SIG-M5 treated with dmso at 0.1 percent for 504 hours (cell line): ENCODE measurements around the gene ABR.
"Not testable (repeated sequence)": the region's sequence is repeated elsewhere in the genome, so short reads cannot be mapped to it uniquely, and the experiment has no call there.

Experiments used
- DNase-seq: peaks from one replicate; lab custom pipeline; 2025; ENCODE audit not compliant: unreplicated experiment; lab: John Stamatoyannopoulos, UW

The ABR gene

DNA sequence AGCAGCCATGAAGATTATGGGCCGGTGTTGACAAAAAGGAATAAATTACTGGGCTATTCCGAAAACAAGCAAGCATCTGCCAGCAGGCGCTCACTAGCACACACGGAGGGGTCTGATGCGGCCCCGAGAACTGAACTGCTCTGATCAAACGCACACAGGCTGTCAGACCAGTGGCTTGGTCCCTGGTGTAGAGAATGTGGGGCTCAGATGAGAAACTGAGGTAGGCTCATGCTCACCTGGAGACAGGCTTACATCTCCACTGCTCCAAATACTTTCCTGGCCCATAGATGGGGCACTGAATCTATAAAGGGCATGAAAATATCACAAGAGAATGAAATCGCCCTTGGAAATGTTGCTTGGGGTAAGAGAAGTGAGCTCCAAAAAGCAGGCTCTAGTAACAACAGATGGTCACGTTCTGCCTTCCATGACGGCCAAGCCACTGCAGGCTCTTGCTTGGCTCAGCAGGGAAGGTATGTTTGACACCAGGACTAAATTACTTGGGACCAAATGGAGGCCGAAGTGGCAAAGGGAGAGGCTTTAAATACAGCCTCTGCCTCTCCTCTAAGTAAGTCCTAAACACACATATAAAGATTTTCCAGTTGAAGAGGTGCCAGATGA, 5.4 kb downstream of the ABR start:
- DNase-seq: no peak

DNA sequence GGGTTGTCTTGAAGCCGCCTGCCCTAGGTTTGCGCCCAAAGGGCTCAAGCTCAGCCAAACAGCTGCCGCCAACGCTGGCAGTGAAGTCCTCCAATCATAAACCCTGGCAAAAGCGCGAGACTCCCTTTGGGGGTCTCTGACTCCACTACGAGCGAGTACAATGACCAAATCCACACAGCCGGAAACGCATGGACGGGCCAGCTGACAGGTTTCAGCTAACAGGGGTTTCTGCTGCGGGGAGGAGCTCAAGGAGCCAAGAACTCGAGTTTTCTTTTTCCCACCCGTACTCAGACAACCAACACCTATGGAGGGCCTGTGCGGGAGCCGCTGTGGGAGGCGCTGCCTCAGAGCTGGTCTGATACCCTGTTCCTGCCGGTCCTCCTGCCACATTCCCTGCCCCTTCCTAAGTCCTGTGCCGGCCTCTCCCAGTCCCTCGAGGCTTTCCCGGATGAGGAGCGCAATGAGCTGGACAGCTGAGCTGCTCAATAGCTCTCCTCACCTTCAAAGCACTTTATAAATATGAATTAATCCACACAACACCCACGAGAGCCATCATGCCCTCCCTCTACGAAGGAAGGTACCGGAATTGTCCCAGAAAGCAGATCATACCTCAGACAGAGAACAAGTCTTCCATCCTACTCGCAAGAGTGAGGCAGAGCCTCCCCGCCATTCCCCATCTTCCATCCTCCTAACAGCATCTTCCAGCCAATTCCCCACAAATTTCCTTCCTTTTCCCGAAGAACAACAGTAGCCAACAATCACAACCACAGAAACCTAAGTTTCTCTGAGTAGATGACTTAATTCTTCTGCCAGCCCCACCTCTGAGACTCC, 6.1 kb downstream of the ABR start:
- DNase-seq: no peak

DNA sequence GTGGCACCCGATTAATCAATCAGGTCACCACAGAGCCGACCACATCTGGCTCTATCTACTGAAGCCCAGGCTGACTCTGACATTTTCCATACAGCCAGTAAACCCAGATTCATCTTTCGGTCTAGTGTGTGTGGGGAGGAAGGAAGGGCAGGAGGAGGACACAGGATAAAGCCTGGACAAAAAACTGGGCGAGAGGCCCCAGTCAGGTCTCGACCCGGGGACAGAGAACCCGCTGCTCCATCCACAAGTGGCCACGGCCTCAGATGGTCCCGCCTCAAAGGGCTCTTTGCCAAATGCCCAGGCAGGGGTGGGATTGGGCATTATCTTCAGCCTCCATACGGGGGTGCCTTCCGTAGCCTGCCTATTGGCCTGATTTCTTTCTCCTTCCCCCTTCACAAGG, 7.8 kb downstream of the ABR start:
- no peak for DNase-seq

DNA sequence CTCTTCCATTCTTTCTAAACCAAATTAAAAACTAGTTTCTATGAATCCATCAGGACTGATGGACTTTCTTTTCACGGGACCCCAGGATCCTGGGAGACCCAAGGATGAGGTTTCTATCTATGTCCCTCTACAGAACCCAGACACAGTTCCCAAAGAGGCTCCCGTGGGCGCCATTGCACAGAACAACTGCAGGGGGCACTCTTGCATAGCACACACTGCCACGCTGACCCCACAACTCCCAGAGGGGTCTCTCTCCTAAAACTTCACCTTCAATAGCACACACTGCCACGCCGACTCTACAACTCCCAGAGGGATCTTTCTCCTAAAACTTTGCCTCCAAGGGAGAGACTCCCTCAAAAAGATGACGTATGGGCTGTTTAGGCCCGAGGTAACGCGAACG, 9.0 kb downstream of the ABR start:
- DNase-seq: no peak

- DNase-seq: no peak
These were observed 9.9 kb downstream of the ABR start for GRCh38 chr17:1169929-1170312.

DNA sequence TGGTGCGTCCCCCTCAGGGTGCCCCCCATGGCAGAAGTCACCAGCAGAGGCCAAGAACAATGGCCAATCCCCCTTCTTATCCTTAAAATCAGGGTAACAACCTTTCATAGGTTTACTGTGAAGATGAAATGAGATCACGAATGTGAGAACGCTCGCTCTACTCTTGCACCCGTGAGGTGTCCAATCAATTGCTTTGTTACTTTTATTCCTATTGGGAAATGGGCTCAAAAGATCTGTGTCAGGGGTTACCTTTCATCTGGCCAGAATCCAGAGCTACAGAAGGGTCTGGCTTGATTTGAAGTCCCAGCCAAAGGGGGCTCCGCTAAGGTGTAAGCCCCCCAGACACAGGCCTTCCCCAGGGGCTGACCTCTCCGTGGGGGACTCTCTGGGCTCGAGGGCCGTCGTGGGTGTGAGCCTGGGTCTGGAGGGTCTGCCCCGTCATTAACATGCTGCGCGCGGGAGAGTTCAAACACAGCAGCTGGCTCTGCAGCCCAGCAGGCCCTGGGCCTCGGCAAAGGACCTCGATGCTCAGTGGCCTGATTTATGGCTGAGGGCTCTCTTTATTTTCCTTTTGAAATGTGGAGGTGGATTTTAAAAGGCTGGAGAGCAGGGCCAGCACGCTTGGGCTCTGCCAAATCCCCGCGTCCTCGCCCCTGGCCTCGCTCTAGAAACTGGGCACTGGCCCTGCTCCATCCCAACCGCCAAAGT, 10.4 kb downstream of the ABR start:
- no peak for DNase-seq

- DNase-seq: no peak
These were observed 11.1 kb downstream of the ABR start for GRCh38 chr17:1168533-1169220.

DNA sequence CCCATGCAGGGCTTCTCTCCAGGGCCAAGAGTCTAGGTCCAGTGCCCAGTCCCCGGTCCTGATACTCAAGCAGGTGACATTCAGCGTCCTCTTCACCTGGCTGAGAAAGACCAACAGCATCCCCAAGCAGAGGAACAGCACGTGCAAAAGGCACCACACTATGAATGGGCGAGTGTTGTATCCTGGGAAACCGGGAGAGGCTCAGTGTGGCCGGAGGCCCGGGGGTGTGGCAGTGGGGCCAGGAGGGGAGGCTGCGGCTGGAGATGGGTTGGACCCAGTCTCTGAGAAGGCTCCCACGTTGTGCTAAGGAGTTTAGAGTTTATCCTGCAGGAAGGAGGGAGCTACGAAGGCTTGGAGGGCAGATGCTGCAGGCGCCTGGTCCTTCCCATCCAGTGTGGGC, 13.5 kb downstream of the ABR start:
- no peak for DNase-seq

GRCh38 chr17:1165836-1166235, 13.9 kb downstream of the ABR start:
- DNase-seq: no peak

- DNase-seq: no peak
These were observed 14.7 kb downstream of the ABR start for GRCh38 chr17:1164935-1165556.

GRCh38 chr17:1162116-1162855, 17.5 kb downstream of the ABR start:
- no peak for DNase-seq

- DNase-seq: no peak
These were observed 19.0 kb downstream of the ABR start for GRCh38 chr17:1160591-1161390.

DNA sequence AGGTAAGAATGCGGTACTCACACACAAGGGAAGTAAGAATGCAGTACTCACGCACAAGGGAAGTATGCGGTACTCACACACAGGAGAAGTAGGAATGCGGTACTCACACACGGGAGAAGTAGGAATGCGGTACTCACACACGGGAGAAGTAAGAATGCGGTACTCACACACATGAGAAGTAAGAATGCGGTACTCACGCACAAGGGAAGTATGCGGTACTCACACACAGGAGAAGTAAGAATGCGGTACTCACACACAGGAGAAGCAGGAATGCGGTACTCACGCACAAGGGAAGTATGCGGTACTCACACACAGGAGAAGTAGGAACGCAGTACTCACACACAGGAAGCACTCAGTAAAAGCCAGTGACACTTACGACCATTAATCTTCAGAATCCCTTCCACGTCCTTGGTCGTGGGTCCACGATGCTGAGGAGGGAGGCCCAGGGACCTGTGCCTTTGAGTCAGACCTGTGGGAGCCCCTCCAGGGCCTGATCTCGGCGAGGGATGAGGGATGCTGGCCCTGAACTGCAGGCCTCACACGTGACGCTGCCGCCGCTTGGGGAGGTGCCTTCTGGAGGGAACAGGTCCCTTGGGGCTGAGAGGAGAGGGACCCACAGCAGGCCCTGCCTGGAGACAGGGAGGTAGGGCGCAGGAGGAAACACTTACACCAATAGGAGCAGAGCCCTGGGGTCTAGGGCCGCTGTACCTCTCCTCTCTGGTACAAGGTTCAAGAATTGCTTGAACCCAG, 20.2 kb downstream of the ABR start:
- DNase-seq: no peak

GRCh38 chr17:1158879-1159278, 20.9 kb downstream of the ABR start:
- DNase-seq: no peak

DNA sequence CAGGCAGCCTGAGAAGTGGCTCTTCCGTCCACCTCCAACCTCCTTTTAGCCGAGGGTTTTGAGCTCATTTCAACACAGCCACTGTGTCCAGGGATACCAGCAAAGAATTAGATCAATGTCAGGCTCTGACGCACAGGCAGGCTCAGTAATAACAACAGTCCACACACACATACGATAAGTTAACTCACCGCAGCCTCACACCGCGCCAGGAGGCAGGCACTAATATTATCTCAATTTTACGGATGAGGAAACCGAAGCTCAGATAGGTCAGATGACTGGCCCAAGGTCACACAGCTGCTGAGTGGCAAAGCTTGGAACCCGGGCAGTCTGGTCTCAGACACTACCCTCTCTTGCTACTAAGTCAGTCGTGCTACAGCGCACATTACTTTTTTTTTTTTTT, 22.9 kb downstream of the ABR start:
- DNase-seq: no peak

DNA sequence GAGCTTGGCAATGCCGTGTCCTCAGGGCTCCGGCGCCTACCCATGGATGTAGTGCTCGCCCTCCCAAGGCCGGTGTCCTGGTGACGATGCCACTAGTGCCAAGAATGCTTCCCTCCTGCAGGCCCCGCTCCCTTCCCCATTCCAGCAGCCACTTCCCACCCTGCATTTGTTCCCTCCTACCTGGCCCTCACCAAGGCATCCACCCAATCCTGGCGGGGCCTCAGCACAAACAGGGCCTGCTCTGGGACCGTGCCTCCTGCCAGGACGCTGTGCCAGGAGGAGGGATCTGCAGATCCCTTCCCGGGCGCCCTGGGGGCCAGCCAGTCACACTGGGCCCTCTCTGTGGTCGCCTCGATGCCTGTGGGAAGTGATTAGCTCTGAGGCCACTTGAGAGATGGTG, 25.1 kb downstream of the ABR start:
- DNase-seq: no peak

GRCh38 chr17:1153795-1154546, 25.8 kb downstream of the ABR start:
- peak; percentile 22 for DNase-seq

DNA sequence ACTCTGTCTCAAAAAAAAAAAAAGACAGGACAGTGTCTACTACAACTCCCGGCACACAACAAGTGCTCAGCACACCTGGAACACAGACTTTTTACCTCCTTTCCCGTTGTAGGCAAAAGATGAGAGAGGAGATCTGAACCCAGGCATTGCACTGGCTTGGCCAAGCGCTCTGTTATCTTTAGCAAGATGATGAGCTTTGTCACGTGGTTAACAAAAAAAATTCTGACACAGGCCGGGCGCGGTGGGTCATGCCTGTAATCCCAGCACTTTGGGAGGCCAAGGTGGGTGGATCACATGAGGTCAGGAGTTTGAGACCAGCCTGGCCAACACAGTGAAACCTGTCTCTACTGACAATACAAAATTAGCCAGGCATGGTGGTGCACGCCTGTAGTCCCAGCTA, 27.2 kb downstream of the ABR start:
- DNase-seq: not testable (repeated sequence)
